Mesendoderm (in vitro differentiated cells): ENCODE results near the gene CAMTA1.
"Not testable (repeated sequence)": the region's sequence is repeated elsewhere in the genome, so short reads cannot be mapped to it uniquely, and the experiment has no call there.

Experiments used
- DNase-seq: peaks from one replicate; pipeline ENCODE4 v3.0.0; 2013
- H2AK5ac ChIP-seq: 2 replicates; pipeline ENCODE4 v1.6.1; 2013; ENCODE audit warnings: low read length, inconsistent platforms
- H2BK120ac ChIP-seq: 2 replicates; pipeline ENCODE4 v1.6.1; 2013; ENCODE audit warnings: low read depth, mild to moderate bottlenecking, low read length, moderate library complexity, mixed read lengths
- H2BK15ac ChIP-seq: replicated peaks from 2 replicates; pipeline ENCODE4 v1.6.1; 2013; ENCODE audit warnings: low read depth, mild to moderate bottlenecking, moderate library complexity
- H2BK5ac ChIP-seq: 2 replicates; pipeline ENCODE4 v1.6.1; 2013; ENCODE audit warnings: low read length, inconsistent platforms
- H3K18ac ChIP-seq: 2 replicates; pipeline ENCODE4 v1.6.1; 2013; ENCODE audit warnings: mild to moderate bottlenecking, low read length, mixed read lengths
- H3K23ac ChIP-seq: one replicate; pipeline ENCODE4 v1.6.1; 2013; ENCODE audit warnings: low read length
- H3K27ac ChIP-seq: 2 replicates; pipeline ENCODE4 v1.5.1; 2013; ENCODE audit warnings: low read depth, mild to moderate bottlenecking, inconsistent platforms, low read length, moderate library complexity
- H3K27me3 ChIP-seq: 2 replicates; pipeline ENCODE4 v1.6.1; 2013; ENCODE audit warnings: low read length, control low read depth, mild to moderate bottlenecking, inconsistent platforms; ENCODE audit not compliant: insufficient read depth, poor library complexity
- H3K36me3 ChIP-seq: 2 replicates; pipeline ENCODE4 v1.6.1; 2013; ENCODE audit warnings: low read length, inconsistent platforms; ENCODE audit not compliant: control insufficient read depth, insufficient read depth
- H3K4ac ChIP-seq: one replicate; pipeline ENCODE4 v1.6.1; 2013; ENCODE audit warnings: low read depth, mild to moderate bottlenecking, low read length, moderate library complexity
- H3K4me1 ChIP-seq: 2 replicates; pipeline ENCODE4 v1.6.1; 2013; ENCODE audit warnings: low read depth, low read length, inconsistent platforms; ENCODE audit not compliant: control insufficient read depth
- H3K4me2 ChIP-seq: 2 replicates; pipeline ENCODE4 v1.6.1; 2013; ENCODE audit warnings: low read length
- H3K4me3 ChIP-seq: 2 replicates; pipeline ENCODE4 v1.5.1; 2013; ENCODE audit warnings: mild to moderate bottlenecking, low read length
- H3K56ac ChIP-seq: one replicate; pipeline ENCODE4 v1.6.1; 2013; ENCODE audit warnings: low read length
- H3K79me1 ChIP-seq: 2 replicates; pipeline ENCODE4 v1.6.1; 2013; ENCODE audit warnings: low read length, inconsistent platforms
- H3K79me2 ChIP-seq: 2 replicates; pipeline ENCODE4 v1.6.1; 2013; ENCODE audit warnings: mild to moderate bottlenecking, low read length; ENCODE audit not compliant: control insufficient read depth, insufficient read depth
- H3K9ac ChIP-seq: 2 replicates; pipeline ENCODE4 v1.6.1; 2013; ENCODE audit warnings: low read length, inconsistent platforms
- H4K5ac ChIP-seq: one replicate; pipeline ENCODE4 v1.6.1; 2013; ENCODE audit warnings: low read length
- H4K8ac ChIP-seq: one replicate; pipeline ENCODE4 v1.6.1; 2013; ENCODE audit warnings: low read depth, mild to moderate bottlenecking, control low read depth, low read length, moderate library complexity
- WGBS: extraction: QIAGEN DNeasy Blood & Tissue Kit; methylation state at CpG from one replicate; pipeline ENCODE4 v1.1.7; 2013; ENCODE audit warnings: low lambda C conversion rate, missing lambda C conversion rate; ENCODE audit not compliant: insufficient coverage; ENCODE audit errors: extremely low coverage; 5-methylcytosine and 5-hydroxymethylcytosine counted together

CAMTA1 gene

DNA sequence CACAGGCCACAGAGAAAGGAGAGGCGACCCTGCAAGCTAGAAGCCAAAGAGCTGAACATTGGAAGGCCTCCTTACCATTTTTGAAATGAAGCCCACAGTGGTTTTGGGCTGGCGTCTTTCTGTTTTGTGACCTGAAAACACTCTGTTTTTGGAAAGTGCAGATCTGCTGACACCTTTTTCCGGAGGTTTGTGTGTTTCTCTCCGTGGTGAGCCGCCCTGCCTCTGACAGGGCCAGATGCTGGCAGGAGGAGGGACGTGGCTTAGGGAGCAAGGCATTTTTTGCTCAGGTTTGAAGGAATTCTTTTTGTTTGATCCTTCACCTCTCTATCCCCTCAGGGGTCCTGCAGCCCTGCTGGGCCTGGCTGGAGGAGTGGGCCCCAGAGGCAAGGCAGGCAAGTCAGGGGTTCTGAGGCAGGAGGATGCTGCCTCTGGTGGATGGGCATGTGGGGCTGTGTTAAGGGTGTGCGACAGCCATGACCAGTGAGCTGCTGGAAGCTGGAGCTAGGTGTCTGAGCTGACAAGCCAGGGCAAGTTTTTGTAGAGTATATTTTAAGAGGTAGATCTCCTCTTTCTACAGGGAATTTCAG lies 133.8 kb downstream of the CAMTA1 start:
- no peak overlapping the region for H3K4me2 ChIP-seq
- no peak overlapping the region for H2BK15ac ChIP-seq
- no peaks in the 10 kb centered on the region for H3K79me1 ChIP-seq
- H2BK5ac ChIP-seq, result no peak overlapping the region
- no peak overlapping the region for H3K23ac ChIP-seq
- H3K79me2 ChIP-seq, result no peaks in the 10 kb centered on the region
- H3K4me3 ChIP-seq, result no peak overlapping the region
- no CpG with 5 or more reads among the region's 7 CpGs for WGBS
- no peak overlapping the region for H2AK5ac ChIP-seq
- no peak overlapping the region for H3K18ac ChIP-seq
- H3K9ac ChIP-seq, result no peak overlapping the region
- H4K8ac ChIP-seq, result no peak overlapping the region
- no peak for DNase-seq
- no peaks in the 10 kb centered on the region for H3K27me3 ChIP-seq
- H4K5ac ChIP-seq, result no peak overlapping the region
- no peak overlapping the region for H2BK120ac ChIP-seq
- H3K56ac ChIP-seq, result no peak overlapping the region
- no peaks in the 10 kb centered on the region for H3K4me1 ChIP-seq
- no peaks in the 10 kb centered on the region for H3K36me3 ChIP-seq
- no peak overlapping the region for H3K4ac ChIP-seq
- no peak overlapping the region for H3K27ac ChIP-seq

DNA sequence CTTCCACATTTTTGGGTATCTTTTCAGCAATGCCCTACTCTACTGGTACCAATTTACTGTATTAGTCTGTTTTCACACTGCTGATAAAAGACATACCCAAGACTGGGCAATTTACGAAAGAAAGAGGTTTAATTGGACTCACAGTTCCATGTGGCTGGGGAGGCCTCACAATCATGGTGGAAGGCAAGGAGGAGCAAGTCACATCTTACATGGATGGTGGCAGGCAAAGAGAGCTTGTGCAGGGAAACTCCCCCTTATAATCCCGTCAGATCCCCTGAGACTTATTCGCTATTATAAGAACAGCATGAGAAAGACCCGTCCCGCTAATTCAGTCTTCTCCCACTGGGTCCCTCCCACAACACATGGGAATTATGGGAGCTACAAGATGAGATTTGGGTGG lies 136.3 kb downstream of the CAMTA1 start:
- not testable (repeated sequence) for H3K79me2 ChIP-seq, H3K56ac ChIP-seq, H3K27me3 ChIP-seq, H4K5ac ChIP-seq, H2AK5ac ChIP-seq, H3K9ac ChIP-seq, DNase-seq, H3K27ac ChIP-seq, H3K36me3 ChIP-seq, H3K4me2 ChIP-seq, H2BK120ac ChIP-seq, H4K8ac ChIP-seq, H3K4me1 ChIP-seq, H3K18ac ChIP-seq, H3K4me3 ChIP-seq, H3K23ac ChIP-seq, H3K79me1 ChIP-seq, H3K4ac ChIP-seq, H2BK5ac ChIP-seq, H2BK15ac ChIP-seq
- WGBS, result no CpG with 5 or more reads among the region's 5 CpGs

DNA sequence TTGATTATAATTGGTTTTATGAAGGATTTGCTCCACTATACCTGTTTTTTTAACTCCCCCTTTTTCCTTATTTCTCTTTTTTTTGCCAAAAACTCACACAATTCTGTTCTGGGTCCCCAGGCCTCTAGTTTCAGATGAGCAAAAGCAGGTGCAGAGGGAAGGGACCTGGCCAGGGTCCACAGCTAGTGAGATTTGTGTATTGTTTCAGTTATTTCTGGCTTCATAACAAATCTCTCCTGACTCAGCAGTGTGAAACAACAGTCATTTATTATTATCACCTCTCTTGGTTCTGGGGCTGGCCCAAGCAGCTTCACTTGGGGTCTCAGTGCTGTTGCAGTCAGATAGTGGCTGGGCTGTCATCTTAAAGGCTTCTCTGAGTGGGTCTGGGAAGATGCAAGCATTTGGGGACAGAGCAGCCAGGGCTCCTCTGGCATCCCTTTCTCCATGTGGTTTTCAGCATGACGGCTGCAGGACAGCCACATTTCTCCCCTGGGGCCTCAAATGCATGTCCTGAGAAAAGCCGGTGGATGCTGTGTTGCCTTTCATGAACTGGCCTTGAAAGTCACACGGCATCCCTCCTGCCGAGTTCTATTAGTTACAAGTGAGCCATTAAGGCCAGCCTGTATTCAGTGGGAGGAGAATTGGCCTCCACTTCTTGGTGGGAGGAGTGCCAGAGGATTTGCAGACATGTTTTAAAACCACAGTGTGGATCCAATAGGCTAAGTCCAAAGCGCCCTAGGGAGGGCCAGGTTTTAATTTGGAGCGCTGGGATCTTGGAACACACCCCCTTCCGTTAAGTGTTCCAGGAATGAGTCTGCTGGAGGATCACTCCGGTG lies 137.1 kb downstream of the CAMTA1 start:
- WGBS, result no CpG with 5 or more reads among the region's 8 CpGs
- Histone ChIP-seq H3K79me1 (no peaks in the 10 kb centered on the region), H4K5ac (no peak overlapping the region), H3K4me2 (no peak overlapping the region), H2BK5ac (no peak overlapping the region), H2BK120ac (no peak overlapping the region), H3K36me3 (no peaks in the 10 kb centered on the region), H3K27ac (no peak overlapping the region), H3K9ac (no peak overlapping the region), H3K56ac (no peak overlapping the region), H3K27me3 (no peaks in the 10 kb centered on the region), H2AK5ac (no peak overlapping the region), H3K4me3 (no peak overlapping the region), H3K18ac (no peak overlapping the region), H3K4ac (no peak overlapping the region), H3K79me2 (no peaks in the 10 kb centered on the region), H3K4me1 (no peaks in the 10 kb centered on the region), H4K8ac (no peak overlapping the region), H3K23ac (no peak overlapping the region), H2BK15ac (no peak overlapping the region)
- peak; percentile 6 for DNase-seq

DNA sequence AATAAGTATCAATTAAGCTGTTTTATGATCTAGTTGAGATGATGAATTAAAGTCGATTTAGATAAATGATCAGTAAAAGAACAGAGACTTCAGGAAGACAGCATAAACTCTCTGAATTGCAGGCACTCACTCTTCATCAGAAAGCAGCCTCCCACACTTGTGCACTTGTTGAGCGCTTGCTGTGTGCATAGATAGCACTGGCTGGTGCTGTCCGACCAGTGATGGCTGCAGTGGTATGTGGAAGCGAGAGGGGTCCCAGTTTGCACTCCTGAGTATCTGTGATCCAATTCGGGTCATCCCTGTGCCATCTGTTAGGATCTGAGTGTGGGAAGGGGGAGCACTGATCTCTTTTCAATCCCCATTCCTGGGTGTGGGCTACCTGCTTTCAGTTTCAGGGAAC lies 137.8 kb downstream of the CAMTA1 start:
- no peaks in the 10 kb centered on the region for H3K27me3 ChIP-seq
- no peak overlapping the region for H3K9ac ChIP-seq
- no peak overlapping the region for H2BK15ac ChIP-seq
- no peak overlapping the region for H2AK5ac ChIP-seq
- DNase-seq, result no peak
- WGBS, result 100% methylated on average over 1 of the region's 5 CpGs
- no peaks in the 10 kb centered on the region for H3K36me3 ChIP-seq
- H3K4me3 ChIP-seq, result no peak overlapping the region
- no peak overlapping the region for H2BK120ac ChIP-seq
- no peak overlapping the region for H3K56ac ChIP-seq
- H2BK5ac ChIP-seq, result no peak overlapping the region
- H3K79me2 ChIP-seq, result no peaks in the 10 kb centered on the region
- H4K8ac ChIP-seq, result no peak overlapping the region
- no peak overlapping the region for H3K23ac ChIP-seq
- H3K79me1 ChIP-seq, result no peaks in the 10 kb centered on the region
- H4K5ac ChIP-seq, result no peak overlapping the region
- no peak overlapping the region for H3K27ac ChIP-seq
- H3K18ac ChIP-seq, result no peak overlapping the region
- H3K4me2 ChIP-seq, result no peak overlapping the region
- H3K4me1 ChIP-seq, result no peaks in the 10 kb centered on the region
- no peak overlapping the region for H3K4ac ChIP-seq

DNA sequence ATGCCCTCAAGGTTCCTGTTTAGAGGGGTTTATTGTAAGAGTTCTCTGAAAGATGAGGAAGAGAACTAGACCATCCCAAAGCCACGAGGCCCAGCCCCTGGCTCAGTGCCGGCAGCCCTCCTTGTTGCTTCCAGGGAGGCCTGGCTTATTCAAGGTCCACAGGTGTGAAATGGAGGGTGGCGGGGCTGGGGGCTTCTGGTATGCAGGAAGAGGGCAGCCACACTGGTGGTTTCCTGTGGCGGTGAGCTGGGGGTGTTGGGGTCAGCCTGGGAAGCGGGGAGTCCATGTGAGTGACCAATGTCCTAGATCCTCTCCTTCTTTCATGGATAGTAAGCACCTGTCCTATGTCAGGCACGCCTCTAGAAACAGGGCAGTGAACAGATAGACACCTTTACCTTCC lies 138.2 kb downstream of the CAMTA1 start:
- no peak overlapping the region for H4K5ac ChIP-seq
- H3K79me1 ChIP-seq, result no peaks in the 10 kb centered on the region
- no peak overlapping the region for H3K56ac ChIP-seq
- no peak overlapping the region for H2AK5ac ChIP-seq
- no peak overlapping the region for H3K4me2 ChIP-seq
- DNase-seq, result no peak
- no peak overlapping the region for H3K23ac ChIP-seq
- no peak overlapping the region for H2BK15ac ChIP-seq
- H2BK5ac ChIP-seq, result no peak overlapping the region
- no peaks in the 10 kb centered on the region for H3K4me1 ChIP-seq
- no peak overlapping the region for H2BK120ac ChIP-seq
- H3K4ac ChIP-seq, result no peak overlapping the region
- no peaks in the 10 kb centered on the region for H3K79me2 ChIP-seq
- no CpG with 5 or more reads among the region's 6 CpGs for WGBS
- no peak overlapping the region for H4K8ac ChIP-seq
- H3K9ac ChIP-seq, result no peak overlapping the region
- no peak overlapping the region for H3K18ac ChIP-seq
- no peak overlapping the region for H3K4me3 ChIP-seq
- no peak overlapping the region for H3K27ac ChIP-seq
- H3K36me3 ChIP-seq, result no peaks in the 10 kb centered on the region
- H3K27me3 ChIP-seq, result no peaks in the 10 kb centered on the region
